Neural cell (in vitro differentiated cells): ENCODE measurements around the gene ASCC1. TPM values are rescaled to one million over a fixed set of nuclear protein-coding genes. Genes with fewer than 3 reads are reported as not detected.

ENCODE experiments used
- H2AFZ ChIP-seq: fragments of 200-600, 300-800 bp; sonication (generic), shearing (Covaris generic); 2 replicates; pipeline ENCODE4 v1.6.0; 2014; ENCODE audit warnings: low read depth, mild to moderate bottlenecking, antibody characterized with exemption, low read length, moderate library complexity
- H3F3A ChIP-seq: fragments of 200-600 bp; shearing (Covaris generic); 2 replicates; pipeline ENCODE4 v1.6.1; 2016; ENCODE audit warnings: mild to moderate bottlenecking, moderate library complexity, mixed read lengths, antibody characterized with exemption, low read length; ENCODE audit not compliant: insufficient read depth, poor library complexity, severe bottlenecking
- H3K27ac ChIP-seq: fragments of 200-600, 300-800 bp; sonication (generic), shearing (Covaris generic); 2 replicates; pipeline ENCODE4 v1.5.1; 2014; ENCODE audit warnings: mild to moderate bottlenecking, low read length, moderate library complexity
- H3K27me3 ChIP-seq: fragments of 300-800, 200-600 bp; sonication (generic), shearing (Covaris generic); 2 replicates; pipeline ENCODE4 v1.6.0; 2014; ENCODE audit warnings: mild to moderate bottlenecking, low read depth, low read length, moderate library complexity; ENCODE audit not compliant: insufficient read depth
- H3K36me3 ChIP-seq: fragments of 300-800, 200-600 bp; sonication (generic), shearing (Covaris generic); 2 replicates; pipeline ENCODE4 v1.5.1; 2014; ENCODE audit warnings: mild to moderate bottlenecking, antibody characterized with exemption, low read length, moderate library complexity; ENCODE audit not compliant: insufficient read depth
- H3K4me2 ChIP-seq: fragments of 300-800, 200-600 bp; sonication (generic), shearing (Covaris generic); 2 replicates; pipeline ENCODE4 v1.6.0; 2014; ENCODE audit warnings: mild to moderate bottlenecking, low read length
- H3K4me3 ChIP-seq: fragments of 300-800, 200-600 bp; sonication (generic), shearing (Covaris generic); 2 replicates; pipeline ENCODE4 v1.5.1; 2014; ENCODE audit warnings: mild to moderate bottlenecking, low read length, moderate library complexity
- H3K79me2 ChIP-seq: fragments of 200-600 bp; shearing (Covaris generic); replicated peaks from 2 replicates; pipeline ENCODE4 v1.6.0; 2014; ENCODE audit warnings: mild to moderate bottlenecking, low read length, moderate library complexity; ENCODE audit not compliant: insufficient read depth
- H3K9ac ChIP-seq: fragments of 300-800, 200-600 bp; sonication (generic), shearing (Covaris generic); 2 replicates; pipeline ENCODE4 v1.6.1; 2016; ENCODE audit warnings: mild to moderate bottlenecking, low read length, mixed read lengths
- H3K9me2 ChIP-seq: fragments of 200-600 bp; shearing (Covaris generic); 2 replicates; pipeline ENCODE4 v1.6.1; 2016; ENCODE audit warnings: mild to moderate bottlenecking, low read length, mixed read lengths; ENCODE audit not compliant: insufficient read depth
- H3K9me3 ChIP-seq: fragments of 200-600, 300-800 bp; sonication (generic), shearing (Covaris generic); 2 replicates; pipeline ENCODE4 v1.6.1; 2016; ENCODE audit warnings: mild to moderate bottlenecking, mixed run types, low read length, moderate library complexity, mixed read lengths
- H4K20me1 ChIP-seq: fragments of 200-600 bp; shearing (Covaris generic); 2 replicates; pipeline ENCODE4 v1.6.1; 2016; ENCODE audit warnings: mild to moderate bottlenecking, mixed run types; ENCODE audit not compliant: insufficient read depth
- EP300 ChIP-seq: fragments of 450-650 bp; conservative IDR thresholded peaks from 2 replicates; pipeline ENCODE4 v1.6.1; 2014; ENCODE audit warnings: antibody characterized with exemption, mild to moderate bottlenecking, moderate library complexity; ENCODE audit not compliant: poor library complexity, severe bottlenecking
- EZH2 ChIP-seq: fragments of 200-600, 300-800 bp; shearing (Covaris generic), sonication (generic); IDR thresholded peaks from 2 replicates; pipeline ENCODE4 v1.6.1; 2014; ENCODE audit warnings: antibody characterized with exemption, low read length, borderline replicate concordance, mild to moderate bottlenecking; ENCODE audit not compliant: insufficient read depth, poor library complexity, severe bottlenecking
- MXI1 ChIP-seq: fragments of 450-650 bp; conservative IDR thresholded peaks from 2 replicates; pipeline ENCODE4 v1.6.1; 2014; ENCODE audit warnings: antibody characterized with exemption, mild to moderate bottlenecking; ENCODE audit not compliant: poor library complexity, severe bottlenecking
- POLR2AphosphoS5 ChIP-seq: IDR thresholded peaks from 2 replicates; pipeline ENCODE4 v1.6.1; 2012
- RAD21 ChIP-seq: fragments of 450-650 bp; conservative IDR thresholded peaks from 2 replicates; pipeline ENCODE4 v1.6.1; 2014; ENCODE audit warnings: antibody characterized with exemption, mild to moderate bottlenecking, moderate library complexity
- REST ChIP-seq: IDR thresholded peaks from 2 replicates; pipeline ENCODE4 v1.6.1; 2012; ENCODE audit warnings: borderline replicate concordance
- SMC3 ChIP-seq: fragments of 450-650 bp; conservative IDR thresholded peaks from 2 replicates; pipeline ENCODE4 v1.6.1; 2014; ENCODE audit warnings: antibody characterized with exemption, mild to moderate bottlenecking, moderate library complexity; ENCODE audit not compliant: poor library complexity
- TAF1 ChIP-seq: IDR thresholded peaks from 2 replicates; pipeline ENCODE4 v1.6.1; 2012; ENCODE audit warnings: low read depth
- polyA plus RNA-seq: library from polyadenylated mRNA; depleted of rRNA; stranded (reverse); fragments of >200 nt; gene quantifications from 2 replicates; pipeline ENCODE4 v1.2.3, GENCODE V29; 2014
- TF ChIP-seq, protein P1 (sequence below): fragments of 450-650 bp; IDR thresholded peaks from 2 replicates; pipeline ENCODE4 v1.5.1; 2014; ENCODE audit warnings: antibody characterized with exemption, mild to moderate bottlenecking, moderate library complexity; ENCODE audit not compliant: poor library complexity, severe bottlenecking

Gene ASCC1
- polyA plus RNA-seq, 1 donor from 2014 or later, result 39.6 TPM

- H3K4me2 ChIP-seq, result no peak overlapping the region
These were observed 49.0 kb downstream of the ASCC1 start for GRCh38 chr10:72167118-72167517.

DNA sequence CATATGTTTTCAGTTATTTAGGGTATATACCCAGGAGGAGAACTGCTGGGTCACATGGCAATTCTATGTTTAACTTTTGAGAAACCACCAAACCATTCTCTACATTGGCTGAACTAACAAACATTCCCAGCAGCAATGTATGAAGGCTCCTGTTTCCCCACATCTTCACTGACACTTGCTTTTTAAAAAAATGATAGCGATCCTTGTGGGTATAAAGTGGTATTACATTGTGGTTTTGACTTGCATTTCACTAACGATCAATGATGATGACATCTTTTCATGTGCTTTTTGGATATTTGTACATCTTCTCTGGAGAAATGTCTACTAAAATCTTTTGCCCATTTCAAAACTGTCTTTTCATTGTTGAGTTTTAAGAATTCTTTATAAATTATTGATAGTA is 51.5 kb downstream of the ASCC1 start:
- Histone ChIP-seq H3F3A (no peaks in the 10 kb centered on the region), H2AFZ (no peak overlapping the region), H3K9me2 (no peaks in the 10 kb centered on the region), H3K4me3 (no peak overlapping the region), H4K20me1 (no peaks in the 10 kb centered on the region), H3K36me3 (no peaks in the 10 kb centered on the region), H3K9me3 (no peaks in the 10 kb centered on the region), H3K79me2 (no peaks in the 10 kb centered on the region), H3K27me3 (no peaks in the 10 kb centered on the region), H3K9ac (no peak overlapping the region), H3K4me2 (no peak overlapping the region), H3K27ac (no peak overlapping the region)
- TF ChIP-seq POLR2AphosphoS5, result no peak
- TF ChIP-seq EZH2, result no peak
- no peak for TF ChIP-seq SMC3
- no peak for TF ChIP-seq EP300
- TF ChIP-seq MXI1, result no peak
- TF ChIP-seq, protein P1, sequence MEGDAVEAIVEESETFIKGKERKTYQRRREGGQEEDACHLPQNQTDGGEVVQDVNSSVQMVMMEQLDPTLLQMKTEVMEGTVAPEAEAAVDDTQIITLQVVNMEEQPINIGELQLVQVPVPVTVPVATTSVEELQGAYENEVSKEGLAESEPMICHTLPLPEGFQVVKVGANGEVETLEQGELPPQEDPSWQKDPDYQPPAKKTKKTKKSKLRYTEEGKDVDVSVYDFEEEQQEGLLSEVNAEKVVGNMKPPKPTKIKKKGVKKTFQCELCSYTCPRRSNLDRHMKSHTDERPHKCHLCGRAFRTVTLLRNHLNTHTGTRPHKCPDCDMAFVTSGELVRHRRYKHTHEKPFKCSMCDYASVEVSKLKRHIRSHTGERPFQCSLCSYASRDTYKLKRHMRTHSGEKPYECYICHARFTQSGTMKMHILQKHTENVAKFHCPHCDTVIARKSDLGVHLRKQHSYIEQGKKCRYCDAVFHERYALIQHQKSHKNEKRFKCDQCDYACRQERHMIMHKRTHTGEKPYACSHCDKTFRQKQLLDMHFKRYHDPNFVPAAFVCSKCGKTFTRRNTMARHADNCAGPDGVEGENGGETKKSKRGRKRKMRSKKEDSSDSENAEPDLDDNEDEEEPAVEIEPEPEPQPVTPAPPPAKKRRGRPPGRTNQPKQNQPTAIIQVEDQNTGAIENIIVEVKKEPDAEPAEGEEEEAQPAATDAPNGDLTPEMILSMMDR, result no peak
- no peak for TF ChIP-seq TAF1

More at GRCh38 chr10:72167118-72167517, 49.0 kb downstream of the ASCC1 start:
- H3K79me2 ChIP-seq, result no peaks in the 10 kb centered on the region
- no peaks in the 10 kb centered on the region for H3K9me2 ChIP-seq
- H3K36me3 ChIP-seq, result no peaks in the 10 kb centered on the region
- no peaks in the 10 kb centered on the region for H3F3A ChIP-seq
- H4K20me1 ChIP-seq, result no peaks in the 10 kb centered on the region
- no peaks in the 10 kb centered on the region for H3K27me3 ChIP-seq
- H3K9ac ChIP-seq, result no peak overlapping the region
- no peak overlapping the region for H3K4me3 ChIP-seq
- H3K27ac ChIP-seq, result no peak overlapping the region
- TF ChIP-seq REST (no peak), RAD21 (no peak)
- no peaks in the 10 kb centered on the region for H3K9me3 ChIP-seq
- no peak overlapping the region for H2AFZ ChIP-seq

DNA sequence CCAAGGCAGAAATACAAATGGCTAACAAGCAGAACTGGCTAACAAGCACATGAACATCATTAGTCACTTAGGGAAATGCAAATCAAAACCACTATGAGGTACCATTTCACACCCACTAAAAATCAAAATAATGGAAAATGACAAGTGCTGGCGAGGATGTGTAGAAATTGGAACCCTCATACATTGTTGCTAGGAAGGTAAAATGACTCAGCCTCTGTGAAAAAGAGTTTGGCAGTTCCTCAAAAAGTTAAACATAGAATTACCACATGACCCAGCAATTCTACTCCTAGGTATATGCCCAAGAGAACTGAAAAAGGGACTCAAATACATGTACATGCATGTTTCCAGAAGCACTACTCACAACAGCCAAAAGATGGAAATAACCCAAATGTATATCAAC is 53.1 kb downstream of the ASCC1 start:
- H2AFZ ChIP-seq, result no peak overlapping the region
- no peaks in the 10 kb centered on the region for H3K27me3 ChIP-seq
- H3K9ac ChIP-seq, result no peak overlapping the region
- no peaks in the 10 kb centered on the region for H4K20me1 ChIP-seq
- no peak overlapping the region for H3K27ac ChIP-seq
- H3K4me2 ChIP-seq, result no peak overlapping the region
- no peak overlapping the region for H3K4me3 ChIP-seq
- H3K36me3 ChIP-seq, result no peaks in the 10 kb centered on the region
- H3K79me2 ChIP-seq, result no peaks in the 10 kb centered on the region
- H3K9me2 ChIP-seq, result no peaks in the 10 kb centered on the region
- no peaks in the 10 kb centered on the region for H3K9me3 ChIP-seq
- no peaks in the 10 kb centered on the region for H3F3A ChIP-seq
- no peak for TF ChIP-seq POLR2AphosphoS5
- no peak for TF ChIP-seq TAF1
- TF ChIP-seq MXI1, result no peak
- TF ChIP-seq, protein P1, result no peak
- TF ChIP-seq EZH2, result no peak
- no peak for TF ChIP-seq REST
- no peak for TF ChIP-seq RAD21
- TF ChIP-seq EP300, result no peak
- TF ChIP-seq SMC3, result no peak
